Activated naive CD4-positive, alpha-beta T cell treated with anti-CD3 and anti-CD28 coated beads for 36 hours (primary cell): Measurements from ENCODE around the gene GRIK5. TPM values are rescaled to one million over a fixed set of nuclear protein-coding genes. Genes with fewer than 3 reads are reported as not detected.
"Not testable (repeated sequence)": the region's sequence is repeated elsewhere in the genome, so short reads cannot be mapped to it uniquely, and the experiment has no call there.

Experiments used
- CTCF ChIA-PET: fragments of 350-600 bp; sonication (Branson Sonifier 250); formaldehyde crosslinking; loops from one replicate; lab custom pipeline; 2021; ENCODE audit warnings: antibody characterized with exemption; lab: Charles Lee
- DNase-seq: peaks from one replicate; pipeline ENCODE4 v3.0.0-alpha.2; 2020
- H3K27ac Mint-ChIP-seq: one replicate; pipeline ENCODE4 v1.8.0; 2021; ENCODE audit warnings: mild to moderate bottlenecking, mixed read lengths
- H3K27me3 Mint-ChIP-seq: one replicate; pipeline ENCODE4 v1.8.0; 2021; ENCODE audit warnings: low read depth, mixed read lengths
- H3K36me3 Mint-ChIP-seq: one replicate; pipeline ENCODE4 v1.8.0; 2021; ENCODE audit warnings: low read depth, mixed read lengths
- H3K4me1 Mint-ChIP-seq: one replicate; pipeline ENCODE4 v1.8.0; 2021; ENCODE audit warnings: low read depth, mixed read lengths
- H3K4me3 Mint-ChIP-seq: one replicate; pipeline ENCODE4 v1.8.0; 2021; ENCODE audit warnings: mild to moderate bottlenecking, moderate library complexity, mixed read lengths
- H3K9me3 Mint-ChIP-seq: one replicate; pipeline ENCODE4 v1.8.0; 2021; ENCODE audit warnings: mixed read lengths
- intact Hi-C: fragments of 100-400 bp; cut with micrococcal nuclease; formaldehyde crosslinking; loops from one replicate; pipeline ENCODE4 v1.15.1; 2023
- total RNA-seq, 2 experiments: library from RNA; stranded (reverse); gene quantifications; one replicate each; pipeline ENCODE4 v1.2.3, GENCODE V29; 2021

Gene GRIK5
- total RNA-seq, 2 experiments from 2014 or later = 1.9 to 2.2 TPM

DNA sequence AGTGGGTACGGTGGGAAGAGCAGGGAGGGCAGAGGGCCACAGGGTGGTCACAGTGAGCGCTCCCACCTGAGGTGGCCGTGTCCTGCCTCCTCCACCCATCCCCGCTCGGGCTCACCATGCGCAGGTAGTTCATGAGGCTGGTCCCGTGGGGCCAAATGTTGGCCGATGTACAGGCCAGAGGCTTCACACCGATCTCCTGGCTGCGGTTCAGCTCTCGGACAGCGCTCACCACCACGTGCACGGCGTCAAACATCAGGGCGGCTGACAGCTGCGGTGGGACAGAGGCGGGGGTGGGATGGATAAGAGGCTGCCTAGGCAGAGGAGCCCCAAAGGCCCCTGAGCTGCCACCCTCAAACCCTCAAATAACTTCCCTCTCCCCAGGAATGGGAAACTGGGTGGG is 15.8 kb downstream of the GRIK5 start:
- Mint-ChIP-seq H3K9me3 (no peaks in the 10 kb centered on the region), H3K36me3 (no peaks in the 10 kb centered on the region), H3K27me3 (no peaks in the 10 kb centered on the region), H3K4me3 (no peak overlapping the region), H3K27ac (no peak overlapping the region), H3K4me1 (peaks cover 11% of the 10 kb centered on the region)
- CTCF ChIA-PET = no interaction called here
- DNase-seq = no peak
- intact Hi-C loops = no loop called here

DNA sequence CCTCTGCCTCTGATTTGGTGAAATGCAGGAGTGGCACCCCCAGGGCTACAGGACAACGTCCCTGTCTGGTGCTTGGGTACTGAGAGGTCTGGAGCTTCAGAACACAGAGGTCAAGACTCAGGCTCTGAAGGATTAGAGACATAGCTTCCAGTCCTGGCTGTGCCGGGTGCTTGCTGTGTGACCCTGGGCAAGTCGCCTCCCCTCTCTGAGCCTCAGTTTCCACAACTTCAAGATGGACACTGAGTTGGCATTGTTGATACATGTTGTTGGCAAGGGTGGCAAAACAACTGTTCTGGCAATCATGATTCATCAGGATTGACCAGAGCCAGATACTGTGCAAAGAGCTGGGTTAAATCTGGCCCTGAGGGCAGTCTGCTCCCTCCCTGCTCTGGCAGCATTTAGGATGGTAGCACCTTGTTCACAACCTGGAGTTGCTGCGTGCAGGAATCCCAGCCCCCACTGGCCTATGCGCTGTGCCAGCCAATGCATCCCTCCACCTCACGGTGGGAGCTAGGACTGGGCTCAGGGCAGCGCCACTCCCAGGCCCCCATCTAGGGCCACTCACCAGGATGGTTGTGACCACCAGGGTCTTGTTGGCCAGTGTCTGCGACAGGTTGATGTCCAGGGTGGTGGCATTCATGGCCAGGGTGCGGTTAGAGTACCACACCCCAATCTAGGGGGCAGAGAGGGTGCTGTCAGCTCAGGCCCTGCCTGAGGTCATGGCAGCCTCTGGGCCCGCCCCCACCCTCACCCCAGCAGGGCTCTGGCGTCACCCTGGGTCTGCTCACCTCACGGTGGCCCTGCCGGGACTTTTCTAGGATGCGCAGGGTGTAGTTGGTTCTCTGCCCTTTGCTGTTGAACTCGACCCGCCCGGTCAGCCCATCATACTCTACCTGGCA is 16.7 kb downstream of the GRIK5 start:
- Mint-ChIP-seq H3K27ac (no peak overlapping the region), H3K4me3 (no peak overlapping the region), H3K36me3 (no peaks in the 10 kb centered on the region), H3K27me3 (no peaks in the 10 kb centered on the region), H3K4me1 (peaks cover 16% of the 10 kb centered on the region), H3K9me3 (no peaks in the 10 kb centered on the region)
- DNase-seq = no peak
- intact Hi-C loops = no loop called here
- CTCF ChIA-PET = no interaction called here

GRCh38 chr19:42052241-42052863 is 17.7 kb downstream of the GRIK5 start:
- no peak overlapping the region for H3K27ac Mint-ChIP-seq
- no peaks in the 10 kb centered on the region for H3K9me3 Mint-ChIP-seq
- peaks cover 16% of the 10 kb centered on the region for H3K4me1 Mint-ChIP-seq

DNA sequence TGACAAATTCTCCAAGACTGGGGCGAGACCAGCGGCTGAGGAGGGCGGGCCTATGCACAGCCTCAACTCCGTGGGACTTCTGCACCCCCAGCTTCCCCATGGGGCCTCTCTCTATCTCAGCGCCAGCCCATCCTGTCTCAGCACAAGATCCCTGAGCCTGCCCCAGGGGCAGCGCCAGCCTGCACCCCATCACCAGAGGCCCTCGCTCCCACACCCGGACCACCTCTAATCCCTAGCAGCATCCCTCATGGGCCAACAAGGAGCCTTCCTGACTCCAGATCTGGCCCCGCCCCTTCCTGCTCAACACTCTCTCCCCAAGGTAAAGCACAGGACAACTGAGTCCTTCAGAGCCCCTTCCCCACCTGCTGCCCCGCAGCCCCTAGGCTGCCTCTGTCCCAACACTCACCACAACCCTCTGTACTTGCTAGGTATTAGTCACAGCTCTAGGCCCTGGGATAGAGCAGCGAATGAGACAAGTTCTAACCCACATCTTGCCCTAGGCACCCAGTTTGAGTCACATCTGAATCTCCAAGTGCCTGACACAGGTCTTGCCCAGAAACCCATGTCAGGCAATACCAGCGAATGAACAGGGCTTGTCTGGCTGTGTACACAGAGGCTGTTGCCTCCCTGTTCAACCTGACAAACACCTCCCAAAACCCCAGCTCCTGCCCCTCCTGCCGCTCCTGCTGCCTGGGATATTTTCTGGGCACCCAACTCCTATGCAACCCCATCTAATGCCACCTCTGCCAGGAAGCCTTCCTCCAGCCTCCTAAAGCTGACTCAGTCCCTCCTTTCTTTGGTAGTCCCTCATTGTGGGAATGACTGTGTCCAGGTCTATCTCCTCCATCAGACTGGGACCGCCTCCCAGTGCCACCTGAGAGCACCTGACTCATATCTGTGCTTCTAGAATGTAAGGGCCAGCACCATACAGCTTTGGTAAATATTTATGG is 18.6 kb downstream of the GRIK5 start:
- Mint-ChIP-seq H3K9me3 (no peaks in the 10 kb centered on the region), H3K27me3 (no peaks in the 10 kb centered on the region), H3K27ac (peak overlapping the region; percentile 73), H3K4me1 (peaks cover 16% of the 10 kb centered on the region), H3K36me3 (no peaks in the 10 kb centered on the region), H3K4me3 (no peak overlapping the region)
- peak; percentile 48 for DNase-seq
- CTCF ChIA-PET = no interaction called here
- intact Hi-C loops = no loop called here

More at GRCh38 chr19:42052241-42052863, 17.7 kb downstream of the GRIK5 start:
- no peak for DNase-seq
- intact Hi-C loops = no loop called here
- Mint-ChIP-seq H3K27me3 (no peaks in the 10 kb centered on the region), H3K36me3 (no peaks in the 10 kb centered on the region), H3K4me3 (no peak overlapping the region)
- CTCF ChIA-PET = no interaction called here

DNA sequence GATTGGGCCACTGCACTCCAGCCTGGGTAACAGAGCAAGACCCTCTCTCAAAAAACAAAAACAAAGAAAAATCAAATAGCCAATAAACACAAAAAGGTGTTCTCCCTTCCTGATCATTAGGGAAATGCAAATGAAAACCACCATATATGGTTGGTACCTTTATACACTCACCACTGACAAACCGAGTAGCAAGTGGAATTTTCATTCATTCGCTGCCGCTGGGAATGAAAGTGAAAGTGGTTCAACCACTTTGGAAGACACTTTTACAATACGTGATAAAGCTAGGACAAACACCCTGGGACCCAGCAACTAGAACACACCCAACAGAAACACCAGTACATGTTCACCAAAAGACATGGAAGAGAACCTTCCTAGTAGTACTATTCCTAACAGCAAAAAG is 21.0 kb downstream of the GRIK5 start:
- Mint-ChIP-seq H3K27ac (no peak overlapping the region), H3K36me3 (no peaks in the 10 kb centered on the region), H3K4me1 (peaks cover 16% of the 10 kb centered on the region), H3K4me3 (peak overlapping the region; percentile 59), H3K9me3 (no peaks in the 10 kb centered on the region), H3K27me3 (no peaks in the 10 kb centered on the region)
- intact Hi-C loops = no loop called here
- peak; percentile 51 for DNase-seq
- CTCF ChIA-PET = interaction anchor here (0.7 to 1.3 kb wide), 4 partner anchors 10 to 296 kb away, joined by 3 to 7 read pairs (median 5); no protein-coding TSS in a partner anchor

DNA sequence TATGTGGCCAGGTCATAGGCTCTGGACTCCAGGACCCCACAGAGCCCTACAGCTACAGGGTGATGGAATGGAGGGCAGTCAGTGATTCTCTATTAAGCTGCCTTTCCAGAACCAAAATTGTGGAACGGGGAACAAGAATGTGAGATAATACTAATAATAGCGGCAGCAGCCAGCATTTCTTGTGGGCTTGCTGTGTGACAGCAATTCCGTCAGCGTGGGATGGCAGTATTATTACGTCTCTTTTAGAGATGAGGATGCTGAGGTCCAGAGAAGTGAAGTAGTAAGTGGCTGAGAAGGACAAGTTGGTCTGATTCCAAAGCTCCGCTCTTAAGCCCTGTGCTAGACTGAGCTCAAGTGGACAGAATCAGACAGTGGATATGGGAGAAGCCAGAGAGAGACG is 24.4 kb downstream of the GRIK5 start:
- no peaks in the 10 kb centered on the region for H3K36me3 Mint-ChIP-seq
- no peaks in the 10 kb centered on the region for H3K9me3 Mint-ChIP-seq
- peaks cover 8% of the 10 kb centered on the region for H3K4me1 Mint-ChIP-seq
- CTCF ChIA-PET = interaction anchor here (1.9 to 2.6 kb wide), 2 partner anchors 11 to 17 kb away, joined by 6 to 14 read pairs; no protein-coding TSS in a partner anchor
- H3K4me3 Mint-ChIP-seq = no peak overlapping the region
- H3K27ac Mint-ChIP-seq = no peak overlapping the region
- DNase-seq = no peak
- no peaks in the 10 kb centered on the region for H3K27me3 Mint-ChIP-seq
- intact Hi-C loops = no loop called here

- DNase-seq = no peak
- Mint-ChIP-seq H3K27ac (no peak overlapping the region), H3K36me3 (no peaks in the 10 kb centered on the region), H3K27me3 (no peaks in the 10 kb centered on the region), H3K4me1 (no peaks in the 10 kb centered on the region), H3K4me3 (no peak overlapping the region), H3K9me3 (no peaks in the 10 kb centered on the region)
- CTCF ChIA-PET = interaction anchor here (1.4 kb wide), 1 partner anchor 14 kb away, joined by 4 read pairs; no protein-coding TSS in a partner anchor
- intact Hi-C loops = no loop called here
Observed at GRCh38 chr19:42042455-42043170, 27.4 kb downstream of the GRIK5 start.

DNA sequence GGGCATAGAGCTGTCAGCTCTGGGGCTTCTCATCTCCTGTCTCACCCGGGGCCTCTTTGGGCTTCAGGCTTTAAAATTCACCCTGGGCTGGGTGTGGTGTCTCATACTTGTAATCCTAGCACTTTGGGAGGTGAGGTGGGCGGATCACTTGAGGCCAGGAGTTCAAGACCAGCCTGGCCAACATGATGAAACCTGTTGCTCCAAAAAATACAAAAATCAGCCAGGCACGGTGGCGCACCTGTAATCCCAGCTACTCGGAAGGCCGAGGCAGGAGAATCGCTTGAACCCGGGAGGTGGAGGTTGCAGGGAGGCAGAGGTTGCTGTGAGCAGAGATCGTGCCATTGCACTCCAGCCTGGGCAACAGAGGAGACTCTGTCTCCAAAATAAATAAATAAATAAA is 29.5 kb downstream of the GRIK5 start:
- CTCF ChIA-PET = interaction anchor here (1.2 kb wide), 1 partner anchor 12 kb away, joined by 3 read pairs; no protein-coding TSS in a partner anchor
- H3K36me3 Mint-ChIP-seq, H3K9me3 Mint-ChIP-seq, H3K4me3 Mint-ChIP-seq, H3K27me3 Mint-ChIP-seq, intact Hi-C loops, H3K4me1 Mint-ChIP-seq, DNase-seq, H3K27ac Mint-ChIP-seq: not testable (repeated sequence)

- intact Hi-C loops = no loop called here
- Mint-ChIP-seq H3K4me1 (no peaks in the 10 kb centered on the region), H3K27ac (no peak overlapping the region), H3K36me3 (no peaks in the 10 kb centered on the region), H3K27me3 (no peaks in the 10 kb centered on the region), H3K9me3 (no peaks in the 10 kb centered on the region), H3K4me3 (no peak overlapping the region)
- no peak for DNase-seq
- CTCF ChIA-PET = interaction anchor here (1.2 kb wide), 1 partner anchor 11 kb away, joined by 3 read pairs; no protein-coding TSS in a partner anchor
Observed at GRCh38 chr19:42040031-42040430, 30.0 kb downstream of the GRIK5 start.

DNA sequence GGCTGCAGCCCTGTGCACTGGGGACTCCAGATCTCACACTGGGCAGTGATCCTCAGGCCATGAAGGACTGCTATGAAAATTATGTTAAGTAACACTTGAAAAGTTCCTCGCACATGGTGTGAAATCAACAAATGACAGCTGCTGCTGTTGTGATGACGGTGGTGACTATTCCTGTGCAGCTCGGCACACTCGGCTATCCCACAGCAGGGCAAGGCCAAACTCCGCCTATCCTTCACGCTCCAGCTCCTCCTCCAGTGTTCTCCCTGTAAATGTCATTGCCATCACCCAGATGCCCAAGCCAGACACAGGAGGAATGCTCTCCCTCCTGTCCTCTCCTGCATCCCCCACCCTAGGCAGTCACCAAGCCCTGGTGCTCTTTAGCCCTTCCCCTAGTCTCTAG is 31.3 kb downstream of the GRIK5 start:
- intact Hi-C loops = no loop called here
- CTCF ChIA-PET = interaction anchor here (0.6 to 1.0 kb wide), 4 partner anchors 11 to 243 kb away, joined by 3 to 4 read pairs (median 3); partner anchors contain the start of gene CEACAM3
- Mint-ChIP-seq H3K27ac (no peak overlapping the region), H3K4me3 (no peak overlapping the region), H3K27me3 (no peaks in the 10 kb centered on the region), H3K4me1 (no peaks in the 10 kb centered on the region), H3K36me3 (no peaks in the 10 kb centered on the region), H3K9me3 (no peaks in the 10 kb centered on the region)
- no peak for DNase-seq

GRCh38 chr19:42037649-42038048 is 32.4 kb downstream of the GRIK5 start:
- Mint-ChIP-seq H3K4me3 (no peak overlapping the region), H3K36me3 (no peaks in the 10 kb centered on the region), H3K4me1 (no peaks in the 10 kb centered on the region), H3K9me3 (no peaks in the 10 kb centered on the region), H3K27ac (no peak overlapping the region), H3K27me3 (no peaks in the 10 kb centered on the region)
- CTCF ChIA-PET = interaction anchor here (1.2 kb wide), 1 partner anchor 9 kb away, joined by 4 read pairs; no protein-coding TSS in a partner anchor
- DNase-seq = no peak
- intact Hi-C loops = no loop called here
